CD14-positive monocyte (primary cell): ENCODE data around the gene AKT1. TPM values are rescaled to one million over a fixed set of nuclear protein-coding genes. Genes with fewer than 3 reads are reported as not detected.

Source experiments
- DNase-seq, 3 donors: peaks; one replicate each; pipeline ENCODE4 v3.0.0-alpha.2; 2011 to 2022
- H2AFZ ChIP-seq: 2 replicates; pipeline ENCODE4 v1.6.0; 2012; ENCODE audit warnings: mild to moderate bottlenecking, low read depth, low read length, inconsistent platforms; ENCODE audit not compliant: insufficient read depth, poor library complexity, severe bottlenecking
- H3K27ac ChIP-seq, 2 donors: 1 replicate in 1 of 2; 2 replicates in 1 of 2; pipeline ENCODE4 v1.5.1; 2012 to 2013; ENCODE audit warnings: low read length in 2 of 2, control low read depth in 1 of 2, inconsistent platforms in 1 of 2, low read depth in 1 of 2, mild to moderate bottlenecking in 1 of 2
- H3K27me3 ChIP-seq, 2 donors: one replicate each; pipeline versions ENCODE4 v1.6.0 to v1.6.1; 2011 to 2013; ENCODE audit warnings: low read length in 2 of 2; ENCODE audit not compliant: control insufficient read depth in 2 of 2, insufficient read depth in 2 of 2
- H3K36me3 ChIP-seq, 2 donors: replicated peaks in 1 of 2; 1 replicate in 1 of 2; 2 replicates in 1 of 2; pipeline versions ENCODE4 v1.5.1 to v1.6.1; 2012 to 2013; ENCODE audit warnings: low read length in 2 of 2, control low read depth in 1 of 2, inconsistent platforms in 1 of 2, mild to moderate bottlenecking in 1 of 2; ENCODE audit not compliant: insufficient read depth in 2 of 2, control insufficient read depth in 1 of 2
- H3K4me1 ChIP-seq, 2 donors: 1 replicate in 1 of 2; 2 replicates in 1 of 2; pipeline versions ENCODE4 v1.5.1 to v1.6.1; 2012 to 2013; ENCODE audit warnings: low read length in 2 of 2, control low read depth in 1 of 2, inconsistent platforms in 1 of 2, mild to moderate bottlenecking in 1 of 2, moderate library complexity in 1 of 2; ENCODE audit not compliant: insufficient read depth in 2 of 2, control insufficient read depth in 1 of 2
- H3K4me2 ChIP-seq: replicated peaks from 2 replicates; pipeline ENCODE3; 2012; ENCODE audit warnings: low read length, moderate library complexity, mild to moderate bottlenecking; ENCODE audit not compliant: poor library complexity, severe bottlenecking; ENCODE audit errors: extremely low read depth
- H3K4me3 ChIP-seq, 3 experiments: fragments of 200-600 bp in 1 of 3; sonication (generic) in 1 of 3; replicated peaks in 1 of 3; 1 replicate in 2 of 3; 2 replicates in 1 of 3; pipeline ENCODE4 v1.5.1; 2011 to 2013; ENCODE audit warnings: low read length in 3 of 3, mild to moderate bottlenecking in 3 of 3, control low read depth in 2 of 3, low read depth in 2 of 3, inconsistent platforms in 1 of 3, moderate library complexity in 1 of 3
- H3K79me2 ChIP-seq: 2 replicates; pipeline ENCODE4 v1.6.0; 2012; ENCODE audit warnings: mild to moderate bottlenecking, control low read depth, inconsistent platforms, low read length, moderate library complexity; ENCODE audit not compliant: insufficient read depth
- H3K9ac ChIP-seq: 2 replicates; pipeline ENCODE4 v1.6.0; 2017; ENCODE audit warnings: low read length, mild to moderate bottlenecking; ENCODE audit not compliant: insufficient read depth, poor library complexity, severe bottlenecking
- H3K9me3 ChIP-seq, 2 donors: replicated peaks in 1 of 2; 1 replicate in 1 of 2; 2 replicates in 1 of 2; pipeline versions ENCODE4 v1.5.1 to v1.6.1; 2012 to 2013; ENCODE audit warnings: low read length in 2 of 2, control low read depth in 1 of 2; ENCODE audit not compliant: control insufficient read depth in 1 of 2, insufficient read depth in 1 of 2
- H4K20me1 ChIP-seq: 2 replicates; pipeline ENCODE4 v1.6.0; 2012; ENCODE audit warnings: mild to moderate bottlenecking, low read length, control low read depth, moderate library complexity; ENCODE audit not compliant: insufficient read depth
- H3K27ac Mint-ChIP-seq, 7 donors: one replicate each; pipeline ENCODE4 v1.8.0; 2020; ENCODE audit warnings: mild to moderate bottlenecking in 7 of 7, mixed read lengths in 7 of 7, moderate library complexity in 6 of 7, inconsistent platforms in 2 of 7
- H3K27me3 Mint-ChIP-seq, 3 donors: one replicate each; pipeline ENCODE4 v1.8.0; 2021 to 2022; ENCODE audit warnings: low read depth in 3 of 3, mild to moderate bottlenecking in 3 of 3, mixed read lengths in 3 of 3, moderate library complexity in 3 of 3, inconsistent platforms in 1 of 3
- H3K36me3 Mint-ChIP-seq, 2 donors: one replicate each; pipeline ENCODE4 v1.8.0; 2020; ENCODE audit warnings: mixed read lengths in 2 of 2, inconsistent platforms in 1 of 2, mild to moderate bottlenecking in 1 of 2
- H3K4me1 Mint-ChIP-seq: one replicate; pipeline ENCODE4 v1.8.0; 2020; ENCODE audit warnings: mild to moderate bottlenecking, mixed read lengths
- H3K4me3 Mint-ChIP-seq, 2 donors: one replicate each; pipeline ENCODE4 v1.8.0; 2020; ENCODE audit warnings: mild to moderate bottlenecking in 2 of 2, mixed read lengths in 2 of 2, moderate library complexity in 1 of 2
- H3K9me3 Mint-ChIP-seq, 7 donors: one replicate each; pipeline ENCODE4 v1.8.0; 2020 to 2022; ENCODE audit warnings: mixed read lengths in 7 of 7, mild to moderate bottlenecking in 6 of 7, moderate library complexity in 6 of 7, inconsistent platforms in 2 of 7
- CTCF ChIP-seq: fragments of 200-600 bp; IDR thresholded peaks from one replicate; pipeline ENCODE4 v1.8.0; 2022; ENCODE audit warnings: antibody characterized with exemption, mild to moderate bottlenecking
- WGBS: methylation state at CpG from one replicate; pipeline ENCODE4 v1.1.5; 2013; ENCODE audit warnings: missing lambda C conversion rate; ENCODE audit not compliant: insufficient coverage; 5-methylcytosine and 5-hydroxymethylcytosine counted together
- intact Hi-C, 2 donors: fragments of 100-400 bp; cut with micrococcal nuclease; formaldehyde crosslinking; loops; one replicate each; pipeline versions ENCODE4 v1.15.0 to v1.15.1; 2023
- polyA plus RNA-seq, 3 donors: library from polyadenylated mRNA; depleted of rRNA in 1 of 3; unstranded in 2 of 3; stranded (reverse) in 1 of 3; fragments of 300-500 nt in 2 of 3; fragments of >200 nt in 1 of 3; fragmentation: Illumina TruSeq in 2 of 3; gene quantifications; 1 replicate in 2 of 3; 2 replicates in 1 of 3; pipeline ENCODE4 v1.2.3, GENCODE V29; 2012 to 2021

The AKT1 gene
- polyA plus RNA-seq, 3 donors, result 7.2 to 180 (median 26.4) TPM

DNA sequence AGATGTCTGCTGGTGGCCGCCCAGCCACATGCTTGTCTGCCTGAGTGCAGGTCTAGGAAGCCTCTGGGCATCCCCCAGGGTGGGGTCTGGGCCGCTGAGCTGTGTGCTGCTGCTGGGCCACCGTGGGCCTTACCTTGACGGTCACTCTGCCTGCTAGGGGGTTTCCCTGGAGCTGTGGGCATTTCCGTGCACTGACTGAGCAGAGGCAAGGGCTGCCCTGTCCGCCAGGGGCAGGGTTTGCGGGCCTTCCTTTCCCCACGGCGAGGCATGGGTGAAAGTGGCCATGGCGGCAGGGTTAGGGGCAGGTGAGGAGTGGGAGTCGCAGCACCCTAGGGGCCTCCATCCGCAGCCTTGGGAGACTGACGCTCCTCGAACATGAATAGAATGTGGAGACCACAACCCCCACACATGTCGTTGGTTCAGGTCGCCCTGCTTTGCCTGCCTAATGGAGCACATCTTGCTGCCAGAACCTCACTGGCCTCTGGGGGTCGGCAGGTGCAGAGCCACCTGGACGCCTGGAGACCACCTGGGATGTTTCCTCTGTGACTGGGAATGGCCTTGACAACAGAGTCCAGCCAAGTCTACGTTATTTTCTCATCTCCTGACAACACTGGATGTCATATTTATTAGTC lies 7.8 kb upstream of the AKT1 start:
- TF ChIP-seq CTCF, result no peak
- H3K9me3 ChIP-seq, result no peaks in the 10 kb centered on the region
- H2AFZ ChIP-seq, result no peak overlapping the region
- no peak overlapping the region for H3K4me3 Mint-ChIP-seq
- intact Hi-C loops, result no loop called here
- H3K79me2 ChIP-seq, result no peaks in the 10 kb centered on the region
- H3K27me3 Mint-ChIP-seq, result peaks cover 17 to 34% (median 29%) of the 10 kb centered on the region in 3 donors
- WGBS, result 95% methylated on average over 12 of the region's 19 CpGs
- H3K4me1 ChIP-seq, result peaks cover 18 to 23% of the 10 kb centered on the region in 2 donors
- H3K9ac ChIP-seq, result no peak overlapping the region
- no peak overlapping the region for H3K4me3 ChIP-seq
- no peaks in the 10 kb centered on the region for H4K20me1 ChIP-seq
- no peak overlapping the region for H3K27ac Mint-ChIP-seq
- peaks cover 27% of the 10 kb centered on the region for H3K4me1 Mint-ChIP-seq
- H3K27ac ChIP-seq, result no peak overlapping the region
- H3K9me3 Mint-ChIP-seq, result no peaks in the 10 kb centered on the region
- DNase-seq, result no peak
- H3K36me3 Mint-ChIP-seq, result peaks cover 0 to 4% of the 10 kb centered on the region in 2 donors
- no peaks in the 10 kb centered on the region for H3K36me3 ChIP-seq
- no peak overlapping the region for H3K4me2 ChIP-seq
- H3K27me3 ChIP-seq, result peaks cover 0 to 20% of the 10 kb centered on the region in 2 donors

DNA sequence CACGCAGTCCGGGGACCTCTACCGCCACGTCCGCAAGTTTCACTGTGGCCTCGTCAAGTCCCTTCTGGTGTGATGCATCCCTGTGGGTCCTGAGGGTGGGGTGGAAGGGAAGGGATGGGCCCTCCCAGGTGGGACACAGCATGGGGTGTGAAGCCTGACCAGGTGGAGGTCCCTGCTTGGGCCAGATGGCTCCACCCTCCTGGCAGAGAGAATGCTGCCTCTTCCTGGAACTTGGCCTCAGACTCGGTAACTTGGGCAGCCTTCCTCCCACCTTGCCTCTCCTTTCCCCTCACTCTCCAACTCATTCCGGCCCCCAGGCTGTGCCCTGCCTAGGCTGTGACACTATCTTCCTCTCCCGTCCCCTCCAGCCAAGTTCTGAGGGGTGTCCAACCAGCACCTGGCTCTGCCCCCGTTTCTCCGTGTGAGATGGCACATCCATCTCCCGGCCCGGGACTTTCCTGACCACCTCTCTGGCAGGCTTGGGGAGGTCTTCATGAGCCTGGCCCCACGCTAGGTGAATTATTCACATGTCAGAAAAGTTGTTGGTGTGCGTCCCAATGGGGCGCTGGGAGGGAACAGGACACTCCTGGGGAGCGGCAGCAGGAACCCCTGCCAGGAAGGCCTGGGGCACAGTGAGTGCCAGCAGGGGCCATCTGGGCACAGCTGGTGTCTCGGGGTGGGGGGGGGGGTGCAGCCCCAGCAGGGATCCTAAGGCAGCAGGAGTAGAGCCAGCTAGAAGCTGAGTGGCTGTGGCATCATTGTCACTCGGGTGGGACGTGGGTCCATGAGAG lies 7.0 kb upstream of the AKT1 start:
- Histone ChIP-seq H3K36me3 (no peaks in the 10 kb centered on the region), H4K20me1 (no peaks in the 10 kb centered on the region), H3K4me1 (peaks cover 18 to 23% of the 10 kb centered on the region in 2 donors), H3K4me3 (no peak overlapping the region), H3K4me2 (no peak overlapping the region), H3K27me3 (peaks cover 0 to 28% of the 10 kb centered on the region in 2 donors), H2AFZ (no peak overlapping the region), H3K9ac (no peak overlapping the region), H3K9me3 (no peaks in the 10 kb centered on the region), H3K79me2 (no peaks in the 10 kb centered on the region), H3K27ac (no peak overlapping the region)
- 94% methylated on average over 15 of the region's 20 CpGs for WGBS
- Mint-ChIP-seq H3K4me3 (peak overlapping the region in 1 of 2 donors; percentile 53), H3K27me3 (peaks cover 20 to 42% (median 33%) of the 10 kb centered on the region in 3 donors), H3K36me3 (peaks cover 0 to 4% of the 10 kb centered on the region in 2 donors), H3K9me3 (no peaks in the 10 kb centered on the region), H3K4me1 (peaks cover 27% of the 10 kb centered on the region), H3K27ac (peak overlapping the region in 1 of 7 donors; percentile 59)
- TF ChIP-seq CTCF, result no peak
- intact Hi-C loops, result no loop called here
- DNase-seq, result no peak
